GM12878 (cell line): ENCODE results near the gene ANGEL1. TPM values are rescaled to one million over a fixed set of nuclear protein-coding genes. Genes with fewer than 3 reads are reported as not detected.

Source experiments
- CBFB ChIP-seq: IDR thresholded peaks from 2 replicates; pipeline ENCODE4 v1.6.1; 2016; ENCODE audit warnings: antibody characterized with exemption, low read depth
- DPF2 ChIP-seq: fragments of 450-650 bp; IDR thresholded peaks from 2 replicates; pipeline ENCODE4 v1.6.1; 2017; ENCODE audit warnings: mild to moderate bottlenecking
- KDM1A ChIP-seq: fragments of 200-600 bp; sonication (generic); IDR thresholded peaks from 2 replicates; pipeline ENCODE4 v1.6.1; 2016; ENCODE audit warnings: borderline replicate concordance
- MEF2B ChIP-seq: fragments of 450-650 bp; IDR thresholded peaks from 2 replicates; pipeline ENCODE4 v1.6.1; 2018; ENCODE audit warnings: mild to moderate bottlenecking, moderate library complexity; ENCODE audit not compliant: partially characterized antibody, poor library complexity, severe bottlenecking
- MYC ChIP-seq: IDR thresholded peaks from 2 replicates; pipeline ENCODE4 v1.6.1; 2011; ENCODE audit warnings: mild to moderate bottlenecking, low read length, moderate library complexity, inconsistent platforms; ENCODE audit not compliant: insufficient read depth, insufficient replicate concordance, insufficient read length, severe bottlenecking
- NKRF ChIP-seq: fragments of 450-650 bp; conservative IDR thresholded peaks from 2 replicates; pipeline ENCODE4 v1.6.1; 2017; ENCODE audit warnings: mild to moderate bottlenecking, moderate library complexity
- NR2F1 ChIP-seq: fragments of 450-650 bp; conservative IDR thresholded peaks from 2 replicates; pipeline ENCODE4 v1.6.1; 2017; ENCODE audit warnings: mild to moderate bottlenecking
- RBBP5 ChIP-seq: fragments of 200-600 bp; sonication (generic); conservative IDR thresholded peaks from 2 replicates; pipeline ENCODE4 v1.6.1; 2016
- RCOR1 ChIP-seq: conservative IDR thresholded peaks from 2 replicates; pipeline ENCODE4 v1.6.1; 2012; ENCODE audit warnings: low read depth, low read length, improper control_type of control experiment
- SIN3A ChIP-seq: IDR thresholded peaks from 2 replicates; pipeline ENCODE4 v1.6.1; 2012; ENCODE audit warnings: low read depth, low read length, improper control_type of control experiment
- SREBF1 ChIP-seq: IDR thresholded peaks from 2 replicates; pipeline ENCODE4 v1.6.1; 2012; ENCODE audit warnings: mild to moderate bottlenecking, low read length
- SUZ12 ChIP-seq: fragments of 200-600 bp; sonication (generic); IDR thresholded peaks from one replicate; pipeline ENCODE4 v1.6.1; 2018; ENCODE audit warnings: antibody characterized with exemption, mild to moderate bottlenecking; ENCODE audit not compliant: unreplicated experiment
- ZNF207 ChIP-seq: fragments of 450-650 bp; IDR thresholded peaks from 2 replicates; pipeline ENCODE4 v1.6.1; 2014; ENCODE audit warnings: antibody characterized with exemption, mild to moderate bottlenecking, borderline replicate concordance
- ZNF592 ChIP-seq: fragments of 450-650 bp; IDR thresholded peaks from 2 replicates; pipeline ENCODE4 v1.6.1; 2017; ENCODE audit warnings: mild to moderate bottlenecking, moderate library complexity
- ZSCAN29 ChIP-seq: fragments of 450-650 bp; IDR thresholded peaks from 2 replicates; pipeline ENCODE4 v1.6.1; 2017; ENCODE audit warnings: mild to moderate bottlenecking, moderate library complexity
- polyA plus RNA-seq, 11 experiments: library from polyadenylated mRNA; depleted of rRNA in 4 of 11; unstranded in 6 of 11; stranded (reverse) in 5 of 11; fragments of >200 nt; fragmentation: Nextera tagmentation in 4 of 11; fragmentation: Illumina TruSeq in 1 of 11; extraction: Ambion mirVana in 4 of 11; extraction: Trizol in 1 of 11; gene quantifications; 1 replicate in 1 of 11; 2 replicates in 10 of 11; pipeline versions ENCODE4 v1.2.1 to v1.2.3, GENCODE V29; 2011 to 2016; ENCODE audit warnings: inconsistent platforms in 2 of 11, missing spikeins in 2 of 11, low read depth in 1 of 11
- total RNA-seq, 4 experiments: library from RNA; depleted of rRNA in 3 of 4; stranded (reverse); fragments of >200 nt in 3 of 4; fragmentation: Illumina TruSeq in 1 of 4; extraction: Trizol in 1 of 4; gene quantifications; 2 replicates each; pipeline versions ENCODE4 v1.2.1 to v1.2.3, GENCODE V29; 2013 to 2021

ANGEL1 gene
- total and polyA plus RNA-seq, 10 of the 15 experiments (the other 5 are each of a cell fraction or from before 2014, with no cell fraction given), result 1.7 to 29.7 (median 12.3) TPM

- TF ChIP-seq MYC (no peak), RCOR1 (no peak), ZSCAN29 (no peak), MEF2B (no peak), NKRF (no peak), ZNF592 (no peak), RBBP5 (no peak), SUZ12 (no peak), SREBF1 (no peak), SIN3A (0 out of 2 replicates have a peak, but pooled peaks have one; percentile 47), NR2F1 (peak; percentile 73), DPF2 (peak; percentile 70), CBFB (no peak), ZNF207 (no peak), KDM1A (no peak)
Observed at GRCh38 chr14:76761136-76761959, 51.3 kb downstream of the ANGEL1 start, which contains the start of gene VASH1 (continued).
